Lower leg skin (tissue), 3 donors: ENCODE measurements around the gene RAB40B.

Experiments used
- POLR2A ChIP-seq, 2 donors: fragments of 450-650 bp; IDR thresholded peaks; one replicate each; pipeline ENCODE4 v1.6.1; 2016 to 2017; ENCODE audit warnings: antibody characterized with exemption in 2 of 2, mild to moderate bottlenecking in 1 of 2, moderate library complexity in 1 of 2
- TF ChIP-seq, protein P1 (sequence below), 3 donors: fragments of 450-650 bp; IDR thresholded peaks; one replicate each; pipeline ENCODE4 v1.5.1; 2016; ENCODE audit warnings: antibody characterized with exemption in 3 of 3, mild to moderate bottlenecking in 3 of 3, moderate library complexity in 2 of 3

DNA sequence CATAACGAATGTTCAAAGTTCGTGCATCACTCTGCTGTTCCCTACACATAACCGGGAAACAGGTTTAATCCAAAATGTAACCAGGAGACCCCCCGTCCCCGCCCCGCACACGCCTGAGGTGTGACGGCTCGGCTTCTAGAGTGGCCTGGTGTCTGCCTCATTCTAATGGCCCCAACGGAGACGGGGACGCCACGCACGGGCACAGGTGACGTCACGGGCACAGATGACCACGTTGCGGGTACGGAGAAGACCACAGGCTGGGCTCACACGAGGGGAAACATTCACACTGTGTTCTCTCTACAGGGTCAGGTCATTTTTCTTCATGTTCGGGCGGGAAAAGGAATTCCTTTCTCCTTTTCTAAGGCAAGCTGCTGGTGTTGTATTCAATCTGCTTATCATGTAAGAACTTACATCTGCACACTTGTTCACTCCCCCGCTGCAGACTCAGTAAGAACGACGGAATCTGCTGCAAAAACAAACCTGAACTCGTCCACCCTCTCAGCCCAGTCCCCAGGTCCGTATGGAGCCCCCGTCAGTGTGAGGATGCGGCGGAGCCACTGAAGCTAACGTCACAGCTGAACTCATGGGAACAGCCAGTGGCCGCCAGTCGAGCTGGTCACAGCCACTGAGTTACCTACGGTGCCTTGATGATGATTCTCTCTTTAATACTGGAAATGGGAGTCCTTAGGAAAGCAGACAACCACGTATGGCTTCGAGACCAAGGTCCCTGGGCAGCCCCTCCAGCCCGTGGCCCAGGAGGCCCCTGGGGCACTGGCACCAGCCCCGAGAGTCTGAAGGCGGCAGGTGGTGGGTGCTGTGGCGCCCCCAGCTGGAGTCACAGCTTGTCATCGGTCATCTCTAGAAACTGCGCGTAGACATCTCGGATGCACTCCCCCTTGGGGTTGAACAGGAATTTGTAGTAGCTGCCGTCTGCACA is 83.1 kb downstream of the RAB40B start:
- TF ChIP-seq, protein P1, sequence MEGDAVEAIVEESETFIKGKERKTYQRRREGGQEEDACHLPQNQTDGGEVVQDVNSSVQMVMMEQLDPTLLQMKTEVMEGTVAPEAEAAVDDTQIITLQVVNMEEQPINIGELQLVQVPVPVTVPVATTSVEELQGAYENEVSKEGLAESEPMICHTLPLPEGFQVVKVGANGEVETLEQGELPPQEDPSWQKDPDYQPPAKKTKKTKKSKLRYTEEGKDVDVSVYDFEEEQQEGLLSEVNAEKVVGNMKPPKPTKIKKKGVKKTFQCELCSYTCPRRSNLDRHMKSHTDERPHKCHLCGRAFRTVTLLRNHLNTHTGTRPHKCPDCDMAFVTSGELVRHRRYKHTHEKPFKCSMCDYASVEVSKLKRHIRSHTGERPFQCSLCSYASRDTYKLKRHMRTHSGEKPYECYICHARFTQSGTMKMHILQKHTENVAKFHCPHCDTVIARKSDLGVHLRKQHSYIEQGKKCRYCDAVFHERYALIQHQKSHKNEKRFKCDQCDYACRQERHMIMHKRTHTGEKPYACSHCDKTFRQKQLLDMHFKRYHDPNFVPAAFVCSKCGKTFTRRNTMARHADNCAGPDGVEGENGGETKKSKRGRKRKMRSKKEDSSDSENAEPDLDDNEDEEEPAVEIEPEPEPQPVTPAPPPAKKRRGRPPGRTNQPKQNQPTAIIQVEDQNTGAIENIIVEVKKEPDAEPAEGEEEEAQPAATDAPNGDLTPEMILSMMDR (IDR thresholded peaks at IDR 0.05): no peak
- TF ChIP-seq POLR2A (IDR thresholded peaks at IDR 0.05): no peak
